ENCODE results near the gene RPS6KA4.

- TF ChIP-seq, protein P1, sequence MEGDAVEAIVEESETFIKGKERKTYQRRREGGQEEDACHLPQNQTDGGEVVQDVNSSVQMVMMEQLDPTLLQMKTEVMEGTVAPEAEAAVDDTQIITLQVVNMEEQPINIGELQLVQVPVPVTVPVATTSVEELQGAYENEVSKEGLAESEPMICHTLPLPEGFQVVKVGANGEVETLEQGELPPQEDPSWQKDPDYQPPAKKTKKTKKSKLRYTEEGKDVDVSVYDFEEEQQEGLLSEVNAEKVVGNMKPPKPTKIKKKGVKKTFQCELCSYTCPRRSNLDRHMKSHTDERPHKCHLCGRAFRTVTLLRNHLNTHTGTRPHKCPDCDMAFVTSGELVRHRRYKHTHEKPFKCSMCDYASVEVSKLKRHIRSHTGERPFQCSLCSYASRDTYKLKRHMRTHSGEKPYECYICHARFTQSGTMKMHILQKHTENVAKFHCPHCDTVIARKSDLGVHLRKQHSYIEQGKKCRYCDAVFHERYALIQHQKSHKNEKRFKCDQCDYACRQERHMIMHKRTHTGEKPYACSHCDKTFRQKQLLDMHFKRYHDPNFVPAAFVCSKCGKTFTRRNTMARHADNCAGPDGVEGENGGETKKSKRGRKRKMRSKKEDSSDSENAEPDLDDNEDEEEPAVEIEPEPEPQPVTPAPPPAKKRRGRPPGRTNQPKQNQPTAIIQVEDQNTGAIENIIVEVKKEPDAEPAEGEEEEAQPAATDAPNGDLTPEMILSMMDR (conservative IDR thresholded peaks at IDR 0.05; ENCODE audit: low read depth, low read length), result no peak
- TF ChIP-seq EZH2phosphoT487 (IDR thresholded peaks at IDR 0.05; ENCODE audit: borderline replicate concordance, low read length) (no peak), EZH2 (IDR thresholded peaks at IDR 0.05; ENCODE audit: low read length, unreplicated experiment) (no peak)
Measured at GRCh38 chr11:64367931-64368672, 9.1 kb downstream of the RPS6KA4 start.

Measured in PC-3 (cell line).